Measurements from ENCODE around the gene RELT. TPM values are rescaled to one million over a fixed set of nuclear protein-coding genes. Genes with fewer than 3 reads are reported as not detected.

RELT gene
- total and polyA plus RNA-seq, 10 donors, result 13.5 to 79.8 (median 39.5) TPM

GRCh38 chr11:73384125-73384441, 7.9 kb downstream of the RELT start:
- Histone ChIP-seq H3K4me1 (peaks cover 75 to 100% (median 100%) of the 10 kb centered on the region in 6 donors), H3K27ac (peak overlapping the region; percentile 68 to 99 (median 96)), H3K4me3 (peak overlapping the region in 1 of 8 donors; percentile 87), H3K27me3 (replicated peaks in 1 of 7) (no peaks in the 10 kb centered on the region), H3K9me3 (no peaks in the 10 kb centered on the region), H3K36me3 (peaks cover 0 to 17% (median 0%) of the 10 kb centered on the region in 6 donors)
- 79 to 90% (median 81%) methylated on average over 7 of the region's 7 CpGs for WGBS, 5 donors
- intact Hi-C loops (cut with DNase I; ENCODE audit: low total_unique reads), result no loop called here
- no peak for DNase-seq
- TF ChIP-seq POLR2AphosphoS5 (IDR thresholded peaks at IDR 0.05), result peak in 1 of 3 donors; percentile 37
- TF ChIP-seq, protein P1, sequence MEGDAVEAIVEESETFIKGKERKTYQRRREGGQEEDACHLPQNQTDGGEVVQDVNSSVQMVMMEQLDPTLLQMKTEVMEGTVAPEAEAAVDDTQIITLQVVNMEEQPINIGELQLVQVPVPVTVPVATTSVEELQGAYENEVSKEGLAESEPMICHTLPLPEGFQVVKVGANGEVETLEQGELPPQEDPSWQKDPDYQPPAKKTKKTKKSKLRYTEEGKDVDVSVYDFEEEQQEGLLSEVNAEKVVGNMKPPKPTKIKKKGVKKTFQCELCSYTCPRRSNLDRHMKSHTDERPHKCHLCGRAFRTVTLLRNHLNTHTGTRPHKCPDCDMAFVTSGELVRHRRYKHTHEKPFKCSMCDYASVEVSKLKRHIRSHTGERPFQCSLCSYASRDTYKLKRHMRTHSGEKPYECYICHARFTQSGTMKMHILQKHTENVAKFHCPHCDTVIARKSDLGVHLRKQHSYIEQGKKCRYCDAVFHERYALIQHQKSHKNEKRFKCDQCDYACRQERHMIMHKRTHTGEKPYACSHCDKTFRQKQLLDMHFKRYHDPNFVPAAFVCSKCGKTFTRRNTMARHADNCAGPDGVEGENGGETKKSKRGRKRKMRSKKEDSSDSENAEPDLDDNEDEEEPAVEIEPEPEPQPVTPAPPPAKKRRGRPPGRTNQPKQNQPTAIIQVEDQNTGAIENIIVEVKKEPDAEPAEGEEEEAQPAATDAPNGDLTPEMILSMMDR (IDR thresholded peaks at IDR 0.05 in 8 of 11, conservative IDR thresholded peaks at IDR 0.05 in 3 of 11), result no peak

DNA sequence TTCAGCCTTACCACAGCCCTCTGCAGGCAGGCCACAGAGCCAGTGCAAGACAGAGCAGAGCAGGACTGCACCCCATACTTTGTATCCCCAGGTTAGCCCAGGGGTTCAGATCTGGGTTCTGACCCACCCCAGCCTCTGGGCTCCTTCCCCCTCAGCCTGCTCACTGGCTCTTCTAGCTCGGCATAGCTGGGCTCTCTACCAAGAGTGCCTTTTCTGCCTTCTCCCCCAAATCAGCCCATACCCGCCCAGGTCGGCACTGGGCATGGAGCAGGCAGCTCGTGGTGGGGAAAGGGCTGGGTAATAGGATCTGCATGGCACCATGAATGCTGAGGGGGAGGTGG, 8.3 kb downstream of the RELT start:
- H3K27me3 ChIP-seq (replicated peaks in 1 of 7), result no peaks in the 10 kb centered on the region
- no peak for TF ChIP-seq POLR2AphosphoS5 (IDR thresholded peaks at IDR 0.05)
- TF ChIP-seq POLR2A (IDR thresholded peaks at IDR 0.05), result no peak
- TF ChIP-seq, protein P1 (IDR thresholded peaks at IDR 0.05 in 8 of 11, conservative IDR thresholded peaks at IDR 0.05 in 3 of 11), result no peak
- H3K36me3 ChIP-seq, result peaks cover 0 to 17% (median 0%) of the 10 kb centered on the region in 6 donors
- intact Hi-C loops (cut with DNase I; ENCODE audit: low total_unique reads), result no loop called here
- H3K4me3 ChIP-seq, result peak overlapping the region in 1 of 8 donors; percentile 87
- 36 to 42% (median 38%) methylated on average over 4 of the region's 4 CpGs for WGBS, 5 donors
- peak overlapping the region; percentile 68 to 99 (median 96) for H3K27ac ChIP-seq
- no peak for DNase-seq
- no peaks in the 10 kb centered on the region for H3K9me3 ChIP-seq
- H3K4me1 ChIP-seq, result peaks cover 73 to 100% (median 100%) of the 10 kb centered on the region in 6 donors

DNA sequence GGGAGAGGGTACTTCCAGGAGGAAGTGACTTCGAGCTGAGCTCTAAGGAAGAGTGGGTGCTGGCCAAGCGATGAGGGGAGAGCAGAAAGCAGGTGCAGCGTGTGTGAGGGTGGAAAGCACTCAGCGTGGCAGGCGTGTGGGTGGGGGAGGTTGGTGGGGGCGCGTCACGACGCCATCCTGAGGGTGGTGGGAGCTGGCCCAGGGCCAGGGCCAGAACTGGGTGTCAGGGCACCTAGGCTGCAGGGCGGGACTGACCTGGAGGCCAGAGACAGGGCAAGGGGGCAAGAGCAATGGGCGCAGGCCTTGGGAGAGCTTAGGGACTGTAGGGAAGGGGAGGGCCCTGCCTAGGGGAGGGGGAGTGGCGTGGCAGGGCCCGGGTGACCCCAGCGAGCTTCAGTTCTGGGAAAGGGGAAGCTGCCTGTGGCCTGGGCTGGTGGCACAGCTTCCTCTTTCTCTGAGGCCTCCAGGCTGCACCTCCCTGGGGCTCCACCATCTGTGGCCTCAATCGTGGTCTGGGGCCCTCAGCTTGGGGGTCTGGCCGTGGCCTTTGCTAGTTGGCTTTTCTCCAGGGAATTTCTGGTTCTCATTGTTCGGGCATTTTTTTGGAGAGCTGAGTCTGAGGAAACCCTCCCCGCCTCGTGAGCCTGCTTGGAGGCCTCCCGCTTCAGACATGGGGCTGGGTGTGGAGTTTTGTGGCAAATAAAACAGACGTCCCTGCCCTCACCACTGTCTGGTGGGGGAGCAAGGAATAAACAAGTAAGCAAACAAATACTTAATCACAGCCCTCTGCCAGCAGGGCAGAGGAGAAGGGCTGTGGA, 8.9 kb downstream of the RELT start:
- peaks cover 70 to 100% (median 99%) of the 10 kb centered on the region in 6 donors for H3K4me1 ChIP-seq
- no peaks in the 10 kb centered on the region for H3K9me3 ChIP-seq
- peak; percentile 97 for DNase-seq
- 19 to 33% (median 21%) methylated on average over 20 to 21 of the region's 21 CpGs for WGBS, 5 donors
- peak overlapping the region in 2 of 8 donors; percentile 11 to 87 for H3K4me3 ChIP-seq
- peak overlapping the region; percentile 68 to 99 (median 96) for H3K27ac ChIP-seq
- TF ChIP-seq POLR2A (IDR thresholded peaks at IDR 0.05) (no peak), POLR2AphosphoS5 (IDR thresholded peaks at IDR 0.05) (peak; percentile 68 to 88 (median 78))
- TF ChIP-seq, protein P1 (IDR thresholded peaks at IDR 0.05 in 8 of 11, conservative IDR thresholded peaks at IDR 0.05 in 3 of 11), result peak in 4 of 11 experiments; percentile 14 to 45 (median 30)
- intact Hi-C loops (cut with DNase I; ENCODE audit: low total_unique reads), result no loop called here
- no peaks in the 10 kb centered on the region for H3K27me3 ChIP-seq (replicated peaks in 1 of 7)
- H3K36me3 ChIP-seq, result peaks cover 0 to 19% (median 0%) of the 10 kb centered on the region in 6 donors

- Histone ChIP-seq H3K27ac (peak overlapping the region; percentile 68 to 99 (median 96)), H3K27me3 (replicated peaks in 1 of 7) (no peaks in the 10 kb centered on the region), H3K36me3 (peaks cover 0 to 28% (median 6%) of the 10 kb centered on the region in 6 donors), H3K4me1 (peaks cover 70 to 100% (median 93%) of the 10 kb centered on the region in 6 donors), H3K4me3 (peak overlapping the region in 4 of 8 donors; percentile 1 to 87 (median 6)), H3K9me3 (no peaks in the 10 kb centered on the region)
- WGBS, 5 donors, result 46 to 60% (median 53%) methylated on average over 7 to 8 of the region's 8 CpGs
- DNase-seq, result peak; percentile 94
- intact Hi-C loops (cut with DNase I; ENCODE audit: low total_unique reads), result no loop called here
- TF ChIP-seq POLR2A (IDR thresholded peaks at IDR 0.05) (no peak), POLR2AphosphoS5 (IDR thresholded peaks at IDR 0.05) (peak; percentile 54 to 76 (median 73))
- TF ChIP-seq, protein P1 (IDR thresholded peaks at IDR 0.05 in 8 of 11, conservative IDR thresholded peaks at IDR 0.05 in 3 of 11), result no peak
These were observed 9.8 kb downstream of the RELT start for GRCh38 chr11:73386016-73386415.

All from spleen (tissue), 11 donors.